ENCODE measurements around the gene CALHM5.

The CALHM5 gene

DNA sequence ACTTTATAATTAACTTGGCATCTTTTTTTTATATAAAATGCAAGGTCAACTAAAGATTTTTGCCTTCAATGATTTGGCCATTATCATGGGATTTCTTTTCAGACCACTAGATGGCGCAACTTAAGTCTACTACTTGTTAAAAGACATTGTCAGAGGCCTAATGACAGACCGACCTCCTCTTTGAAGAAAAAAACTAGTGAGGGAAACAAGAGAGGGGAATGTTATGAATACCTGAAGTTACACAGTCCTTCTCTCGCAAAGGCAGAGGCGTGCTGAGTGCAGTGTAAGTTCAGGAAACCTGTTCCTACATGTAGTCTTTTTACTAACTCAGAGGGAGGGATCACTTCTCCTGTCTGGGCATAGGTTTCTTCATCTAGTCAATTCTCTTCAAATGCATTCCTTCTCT lies 24.8 kb downstream of the CALHM5 start:
- DNase-seq (ENCODE audit: low spot score in 2 of 2) (peak in 1 of 2 donors; percentile 14), ATAC-seq (replicated peaks; ENCODE audit: extremely low read depth, poor library complexity, severe bottlenecking) (no peak)
- Mint-ChIP-seq H3K27me3 (peaks cover 51% of the 10 kb centered on the region), H3K36me3 (ENCODE audit: insufficient read depth) (no peaks in the 10 kb centered on the region), H3K9me3 (no peaks in the 10 kb centered on the region), H3K4me3 (no peak overlapping the region), H3K4me1 (no peaks in the 10 kb centered on the region), H3K27ac (ENCODE audit: low read depth) (no peak overlapping the region)

DNA sequence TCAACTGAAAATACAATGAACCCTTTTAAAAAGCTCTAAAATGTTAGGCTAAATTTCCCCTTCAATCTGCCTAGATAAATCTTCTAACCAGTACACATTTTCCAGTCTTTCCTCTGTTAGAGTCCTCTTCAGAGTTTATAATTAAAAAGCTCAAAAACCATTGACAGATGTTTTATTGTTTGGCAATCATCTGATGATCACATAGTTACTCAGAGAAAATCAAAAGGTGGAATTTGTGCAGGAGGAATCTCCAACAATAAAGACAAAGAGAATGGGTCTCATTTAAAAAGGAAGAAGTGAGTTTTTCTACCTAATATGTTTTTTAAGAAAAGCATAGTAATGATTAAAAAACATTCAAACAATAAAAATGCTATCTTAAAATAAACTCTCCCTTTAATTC lies 31.0 kb downstream of the CALHM5 start:
- Mint-ChIP-seq H3K27ac (ENCODE audit: low read depth) (no peak overlapping the region), H3K27me3 (peaks cover 59% of the 10 kb centered on the region)
- ATAC-seq (replicated peaks; ENCODE audit: extremely low read depth, poor library complexity, severe bottlenecking), result no peak

DNA sequence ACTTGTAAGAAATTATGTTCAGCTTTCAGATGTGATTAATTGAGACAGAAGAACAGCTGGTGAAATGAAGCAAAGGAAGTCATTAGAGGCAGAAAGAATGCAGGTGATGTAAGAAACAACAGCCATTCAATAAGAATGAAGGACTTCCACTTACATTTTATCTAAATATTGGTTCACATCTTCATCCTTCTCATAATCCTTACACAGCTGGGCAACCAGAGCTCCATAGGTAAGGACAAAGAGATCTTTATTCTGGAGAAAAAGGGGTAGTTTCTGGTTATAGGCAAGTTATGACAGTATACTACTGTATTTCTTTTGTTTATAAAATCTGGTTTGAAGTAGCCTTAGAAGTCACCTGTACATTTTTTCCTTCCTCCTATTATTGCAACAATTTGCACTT lies 31.7 kb downstream of the CALHM5 start:
- no peaks in the 10 kb centered on the region for H3K9me3 Mint-ChIP-seq
- no peak for DNase-seq (ENCODE audit: low spot score in 2 of 2)
- H3K36me3 Mint-ChIP-seq (ENCODE audit: insufficient read depth), result peaks cover 1% of the 10 kb centered on the region
- H3K27me3 Mint-ChIP-seq, result peaks cover 59% of the 10 kb centered on the region
- no peaks in the 10 kb centered on the region for H3K4me1 Mint-ChIP-seq
- no peak overlapping the region for H3K4me3 Mint-ChIP-seq
- no peak for ATAC-seq (replicated peaks; ENCODE audit: extremely low read depth, poor library complexity, severe bottlenecking)
- H3K27ac Mint-ChIP-seq (ENCODE audit: low read depth), result no peak overlapping the region

More for the DNA sequence above, 31.0 kb downstream of the CALHM5 start:
- Mint-ChIP-seq H3K36me3 (ENCODE audit: insufficient read depth) (peaks cover 1% of the 10 kb centered on the region), H3K4me3 (no peak overlapping the region), H3K9me3 (no peaks in the 10 kb centered on the region), H3K4me1 (no peaks in the 10 kb centered on the region)
- DNase-seq (ENCODE audit: low spot score in 2 of 2), result no peak

- Mint-ChIP-seq H3K27me3 (peaks cover 54% of the 10 kb centered on the region), H3K4me1 (no peaks in the 10 kb centered on the region), H3K27ac (ENCODE audit: low read depth) (no peak within 1 kb of the TSS), H3K4me3 (no peak within 1 kb of the TSS), H3K9me3 (no peaks in the 10 kb centered on the region), H3K36me3 (ENCODE audit: insufficient read depth) (peaks cover 1% of the 10 kb centered on the region)
- no peak for DNase-seq (ENCODE audit: low spot score in 2 of 2)
- no peak for ATAC-seq (replicated peaks; ENCODE audit: extremely low read depth, poor library complexity, severe bottlenecking)
Observed at GRCh38 chr6:116545651-116546050, 34.2 kb downstream of the CALHM5 start, which contains the start of gene TRAPPC3L. TRAPPC3L (minus strand) TSS chr6:116545684; CDS start chr6:116545514, 170 bp downstream.

- peaks cover 1% of the 10 kb centered on the region for H3K36me3 Mint-ChIP-seq (ENCODE audit: insufficient read depth)
- no peaks in the 10 kb centered on the region for H3K4me1 Mint-ChIP-seq
- DNase-seq (ENCODE audit: low spot score in 2 of 2), result no peak
- no peak for ATAC-seq (replicated peaks; ENCODE audit: extremely low read depth, poor library complexity, severe bottlenecking)
- no peak overlapping the region for H3K4me3 Mint-ChIP-seq
- peaks cover 59% of the 10 kb centered on the region for H3K27me3 Mint-ChIP-seq
- no peak overlapping the region for H3K27ac Mint-ChIP-seq (ENCODE audit: low read depth)
- no peaks in the 10 kb centered on the region for H3K9me3 Mint-ChIP-seq
Observed at GRCh38 chr6:116547358-116547757, 35.9 kb downstream of the CALHM5 start.

- no peak for DNase-seq (ENCODE audit: low spot score in 2 of 2)
- H3K27me3 Mint-ChIP-seq, result peaks cover 52% of the 10 kb centered on the region
Observed at GRCh38 chr6:116550796-116551195, 39.4 kb downstream of the CALHM5 start.

DNA sequence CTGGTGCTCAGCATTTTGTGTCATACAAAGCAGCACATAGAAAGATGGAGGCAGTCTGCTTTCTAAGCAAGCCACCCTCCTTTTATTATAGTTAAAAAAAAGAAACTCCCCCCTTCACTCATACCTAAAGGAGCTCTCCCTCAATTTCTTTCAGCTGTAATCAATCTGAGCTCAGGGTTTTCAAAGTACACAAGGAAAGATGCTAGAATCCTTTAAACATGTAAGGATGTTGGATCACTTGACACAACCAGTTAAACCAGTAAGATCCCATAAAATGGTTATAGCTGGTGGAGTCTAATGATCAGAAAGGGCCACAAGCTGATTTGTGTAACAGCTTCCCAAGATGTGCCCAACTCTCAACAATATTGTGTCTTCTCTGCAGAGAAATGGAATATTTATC lies 42.0 kb downstream of the CALHM5 start, which contains the start of gene CALHM4:
Gene CALHM4, plus strand, starts transcription at position 301 of the 400 bp plus-strand sequence. Its CDS starts 43 bp downstream, at position 344.
- H3K27ac Mint-ChIP-seq (ENCODE audit: low read depth), result no peak within 1 kb of the TSS
- DNase-seq (ENCODE audit: low spot score in 2 of 2) (no peak), ATAC-seq (replicated peaks; ENCODE audit: extremely low read depth, poor library complexity, severe bottlenecking) (no peak)
- H3K27me3 Mint-ChIP-seq, result peaks cover 38% of the 10 kb centered on the region
- no peaks in the 10 kb centered on the region for H3K9me3 Mint-ChIP-seq
- no peak within 1 kb of the TSS for H3K4me3 Mint-ChIP-seq
- no peaks in the 10 kb centered on the region for H3K36me3 Mint-ChIP-seq (ENCODE audit: insufficient read depth)
- H3K4me1 Mint-ChIP-seq, result no peaks in the 10 kb centered on the region

More at GRCh38 chr6:116550796-116551195, 39.4 kb downstream of the CALHM5 start:
- no peak overlapping the region for H3K27ac Mint-ChIP-seq (ENCODE audit: low read depth)
- H3K4me1 Mint-ChIP-seq, result no peaks in the 10 kb centered on the region
- H3K9me3 Mint-ChIP-seq, result no peaks in the 10 kb centered on the region
- H3K4me3 Mint-ChIP-seq, result no peak overlapping the region
- ATAC-seq (replicated peaks; ENCODE audit: extremely low read depth, poor library complexity, severe bottlenecking), result no peak
- no peaks in the 10 kb centered on the region for H3K36me3 Mint-ChIP-seq (ENCODE audit: insufficient read depth)

DNA sequence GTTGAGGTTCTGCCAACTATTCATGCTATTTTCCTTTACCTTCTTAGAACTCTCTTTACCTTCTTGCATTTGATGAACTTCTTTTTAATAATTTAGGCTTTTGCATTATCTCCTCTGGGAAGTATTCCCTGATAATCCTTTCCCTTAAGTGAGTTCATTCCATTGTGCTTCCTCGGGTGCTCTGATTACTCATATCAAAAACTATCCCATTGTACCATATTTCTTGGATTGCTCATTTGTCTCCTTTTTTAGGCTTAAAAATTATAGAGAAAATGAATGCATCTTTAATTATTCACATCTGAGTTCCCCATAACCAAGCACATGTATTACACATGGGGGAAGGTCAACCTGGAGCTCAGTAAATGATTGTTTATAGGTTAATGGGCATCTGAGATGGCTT lies 44.6 kb downstream of the CALHM5 start:
- Mint-ChIP-seq H3K27me3 (peaks cover 27% of the 10 kb centered on the region), H3K4me3 (no peak overlapping the region), H3K36me3 (ENCODE audit: insufficient read depth) (no peaks in the 10 kb centered on the region), H3K9me3 (no peaks in the 10 kb centered on the region), H3K27ac (ENCODE audit: low read depth) (no peak overlapping the region), H3K4me1 (no peaks in the 10 kb centered on the region)
- DNase-seq (ENCODE audit: low spot score in 2 of 2), result no peak
- no peak for ATAC-seq (replicated peaks; ENCODE audit: extremely low read depth, poor library complexity, severe bottlenecking)

- ATAC-seq (replicated peaks; ENCODE audit: extremely low read depth, poor library complexity, severe bottlenecking) (no peak), DNase-seq (ENCODE audit: low spot score in 2 of 2) (no peak)
- Mint-ChIP-seq H3K27me3 (peaks cover 23% of the 10 kb centered on the region), H3K4me1 (no peaks in the 10 kb centered on the region), H3K4me3 (no peak overlapping the region), H3K27ac (ENCODE audit: low read depth) (no peak overlapping the region), H3K9me3 (no peaks in the 10 kb centered on the region), H3K36me3 (ENCODE audit: insufficient read depth) (no peaks in the 10 kb centered on the region)
Observed at GRCh38 chr6:116556814-116557415, 45.5 kb downstream of the CALHM5 start.

GRCh38 chr6:116557893-116558292 lies 46.5 kb downstream of the CALHM5 start:
- Mint-ChIP-seq H3K36me3 (ENCODE audit: insufficient read depth) (no peaks in the 10 kb centered on the region), H3K9me3 (no peaks in the 10 kb centered on the region), H3K4me3 (no peak overlapping the region), H3K27me3 (peaks cover 27% of the 10 kb centered on the region), H3K4me1 (no peaks in the 10 kb centered on the region), H3K27ac (ENCODE audit: low read depth) (no peak overlapping the region)
- DNase-seq (ENCODE audit: low spot score in 2 of 2) (no peak), ATAC-seq (replicated peaks; ENCODE audit: extremely low read depth, poor library complexity, severe bottlenecking) (no peak)

DNA sequence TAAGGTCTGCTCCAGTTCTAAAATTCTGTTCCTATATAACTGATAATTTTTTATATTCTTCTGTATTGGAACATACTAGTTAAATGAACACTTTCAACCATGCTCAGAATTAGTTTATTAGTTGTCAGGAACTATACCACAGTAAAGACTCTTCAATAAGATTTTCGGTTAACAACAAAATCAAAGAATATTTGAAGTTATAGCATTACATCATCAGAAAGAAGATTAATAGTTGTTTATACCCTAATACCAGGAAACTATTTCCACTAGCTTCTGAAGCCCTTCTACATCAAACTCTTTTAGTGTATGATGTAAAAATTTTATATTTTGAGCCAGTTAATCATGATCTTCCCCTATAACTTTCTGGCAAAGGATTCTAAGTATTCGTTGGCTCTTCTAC lies 48.7 kb downstream of the CALHM5 start:
- H3K36me3 Mint-ChIP-seq (ENCODE audit: insufficient read depth), result no peaks in the 10 kb centered on the region
- H3K4me1 Mint-ChIP-seq, result no peaks in the 10 kb centered on the region
- no peaks in the 10 kb centered on the region for H3K9me3 Mint-ChIP-seq
- no peak overlapping the region for H3K27ac Mint-ChIP-seq (ENCODE audit: low read depth)
- no peak for ATAC-seq (replicated peaks; ENCODE audit: extremely low read depth, poor library complexity, severe bottlenecking)
- peaks cover 27% of the 10 kb centered on the region for H3K27me3 Mint-ChIP-seq
- no peak overlapping the region for H3K4me3 Mint-ChIP-seq
- no peak for DNase-seq (ENCODE audit: low spot score in 2 of 2)

GRCh38 chr6:116561377-116562018 lies 50.1 kb downstream of the CALHM5 start:
- no peak overlapping the region for H3K27ac Mint-ChIP-seq (ENCODE audit: low read depth)
- ATAC-seq (replicated peaks; ENCODE audit: extremely low read depth, poor library complexity, severe bottlenecking) (peak; percentile 68), DNase-seq (ENCODE audit: low spot score in 2 of 2) (peak; percentile 47 to 55)
- no peaks in the 10 kb centered on the region for H3K4me1 Mint-ChIP-seq
- no peaks in the 10 kb centered on the region for H3K9me3 Mint-ChIP-seq
- H3K4me3 Mint-ChIP-seq, result no peak overlapping the region
- no peaks in the 10 kb centered on the region for H3K36me3 Mint-ChIP-seq (ENCODE audit: insufficient read depth)
- peaks cover 27% of the 10 kb centered on the region for H3K27me3 Mint-ChIP-seq

- no peak overlapping the region for H3K4me3 Mint-ChIP-seq
- DNase-seq (ENCODE audit: low spot score in 2 of 2), result no peak
- no peaks in the 10 kb centered on the region for H3K4me1 Mint-ChIP-seq
- no peak for ATAC-seq (replicated peaks; ENCODE audit: extremely low read depth, poor library complexity, severe bottlenecking)
- H3K9me3 Mint-ChIP-seq, result no peaks in the 10 kb centered on the region
- H3K27me3 Mint-ChIP-seq, result peaks cover 27% of the 10 kb centered on the region
- H3K27ac Mint-ChIP-seq (ENCODE audit: low read depth), result no peak overlapping the region
- no peaks in the 10 kb centered on the region for H3K36me3 Mint-ChIP-seq (ENCODE audit: insufficient read depth)
Observed at GRCh38 chr6:116562019-116562403, 50.6 kb downstream of the CALHM5 start.

Data from central memory CD8-positive, alpha-beta T cell (primary cell).